HepG2 (cell line): Measurements from ENCODE around the gene FAM3D. TPM values are rescaled to one million over a fixed set of nuclear protein-coding genes. Genes with fewer than 3 reads are reported as not detected.

Source experiments
- ATAC-seq: fragments of 200-7000 bp; cut with Tn5 transposase; 3 replicates; pipeline ENCODE4 v1.9.1; 2020; ENCODE audit warnings: mild to moderate bottlenecking, moderate library complexity
- BruUV-seq: library from RNA; stranded (reverse); fragments of 400-500 nt; replicated peaks from 2 replicates; lab custom pipeline; 2021; lab: Mats Ljungman, UMichigan
- CTCF ChIA-PET: fragments of 300-600 bp; formaldehyde crosslinking; extraction: SDS; loops from one replicate; lab custom pipeline; 2021; ENCODE audit warnings: low total read pairs, inconsistent platforms, low intra/inter-chr PET ratio; lab: Yijun Ruan, JAX
- POLR2A ChIA-PET: fragments of 350-600 bp; sonication (Branson Sonifier 250); formaldehyde crosslinking; loops from one replicate; lab custom pipeline; 2020; ENCODE audit warnings: antibody characterized with exemption, inconsistent platforms; lab: Yijun Ruan, JAX
- DNase-seq: peaks from one replicate; pipeline ENCODE4 v3.0.0-alpha.2; 2015; ENCODE audit warnings: low spot score
- FAIRE-seq: peaks from 3 replicates; lab custom pipeline; 2011; peaks lifted over from hg19 to GRCh38; lab: Jason Lieb, UNC
- H2AFZ ChIP-seq: one replicate; pipeline ENCODE4 v1.6.1; 2011; ENCODE audit warnings: low read length, inconsistent platforms
- H3K27ac ChIP-seq: fragments of 300-600 bp; 3 replicates; pipeline ENCODE4 v1.8.0; 2011; ENCODE audit warnings: mixed run types, mild to moderate bottlenecking, mixed read lengths, low read length, inconsistent platforms; ENCODE audit not compliant: insufficient read depth; ENCODE audit errors: extremely low read length
- H3K27me3 ChIP-seq, 2 experiments: fragments of 200-600 bp in 1 of 2; 2 replicates in 1 of 2; 3 replicates in 1 of 2; pipeline versions ENCODE4 v1.6.0 to v1.8.0; 2011; ENCODE audit warnings: low read length in 2 of 2, mild to moderate bottlenecking in 2 of 2, moderate library complexity in 2 of 2, inconsistent platforms in 1 of 2; ENCODE audit not compliant: insufficient read depth in 2 of 2, control insufficient read depth in 1 of 2
- H3K36me3 ChIP-seq, 2 experiments: fragments of 200-600 bp in 1 of 2; replicated peaks in 1 of 2; 2 replicates in 1 of 2; 3 replicates in 1 of 2; pipeline versions ENCODE4 v1.5.1 to v1.8.0; 2011; ENCODE audit warnings: low read length in 2 of 2, inconsistent platforms in 1 of 2; ENCODE audit not compliant: insufficient read depth in 2 of 2, control insufficient read depth in 1 of 2
- H3K4me1 ChIP-seq: 2 replicates; pipeline ENCODE4 v1.5.1; 2012; ENCODE audit warnings: low read length, inconsistent platforms; ENCODE audit not compliant: insufficient read depth
- H3K4me2 ChIP-seq: 2 replicates; pipeline ENCODE4 v1.6.0; 2011; ENCODE audit warnings: low read depth, low read length, inconsistent platforms
- H3K4me3 ChIP-seq, 3 experiments: fragments of 200-600 bp in 1 of 3; sonication (generic), shearing (Covaris generic) in 1 of 3; replicated peaks in 1 of 3; 2 replicates each; pipeline ENCODE4 v1.5.1; 2011 to 2016; ENCODE audit warnings: low read length in 3 of 3, inconsistent platforms in 2 of 3, low read depth in 2 of 3, mild to moderate bottlenecking in 2 of 3, control low read depth in 1 of 3, mixed read lengths in 1 of 3; ENCODE audit not compliant: insufficient read depth in 1 of 3
- H3K79me2 ChIP-seq: one replicate; pipeline ENCODE4 v1.6.1; 2011; ENCODE audit warnings: low read length, inconsistent platforms; ENCODE audit not compliant: insufficient read depth
- H3K9ac ChIP-seq: 2 replicates; pipeline ENCODE4 v1.6.0; 2011; ENCODE audit warnings: mild to moderate bottlenecking, low read depth, low read length, inconsistent platforms; ENCODE audit not compliant: insufficient read depth
- H3K9me3 ChIP-seq: 2 replicates; pipeline ENCODE4 v1.5.1; 2012; ENCODE audit warnings: mild to moderate bottlenecking, low read length
- H4K20me1 ChIP-seq: 2 replicates; pipeline ENCODE4 v1.6.0; 2011; ENCODE audit warnings: inconsistent platforms, mild to moderate bottlenecking, low read length, moderate library complexity; ENCODE audit not compliant: insufficient read depth
- CHD4 ChIP-seq: fragments of 200-600 bp; sonication (generic); IDR thresholded peaks from 2 replicates; pipeline ENCODE4 v1.7.0; 2017; ENCODE audit warnings: mild to moderate bottlenecking, low read length, borderline replicate concordance
- MAFF ChIP-seq: IDR thresholded peaks from 2 replicates; pipeline ENCODE4 v1.6.1; 2011; ENCODE audit warnings: low read depth, low read length, improper control_type of control experiment
- NAIF1 ChIP-seq: sonication (generic); formaldehyde crosslinking; IDR thresholded peaks from 2 replicates; pipeline ENCODE4 v1.5.0; 2020; ENCODE audit warnings: mild to moderate bottlenecking, missing genetic modification reagents, borderline replicate concordance
- POLR2G ChIP-seq: fragments of 200-400 bp; formaldehyde crosslinking; IDR thresholded peaks from 2 replicates; pipeline ENCODE4 v1.6.1; 2018; ENCODE audit warnings: mild to moderate bottlenecking, low read depth, low read length, moderate library complexity
- SOX13 ChIP-seq, 3 experiments: fragments of 450-650 bp in 1 of 3; sonication (generic) in 1 of 3; formaldehyde crosslinking in 1 of 3; IDR thresholded peaks in 2 of 3; conservative IDR thresholded peaks in 1 of 3; 2 replicates each; pipeline versions ENCODE4 v1.5.0 to v1.6.1; 2016 to 2020; ENCODE audit warnings: antibody characterized with exemption in 1 of 3, mild to moderate bottlenecking in 1 of 3, missing compliant biosample characterization in 1 of 3, missing genetic modification reagents in 1 of 3, moderate library complexity in 1 of 3
- ZMAT5 ChIP-seq: sonication (generic); formaldehyde crosslinking; IDR thresholded peaks from 2 replicates; pipeline ENCODE4 v1.5.0; 2020; ENCODE audit warnings: mild to moderate bottlenecking, low read depth, missing genetic modification reagents, borderline replicate concordance
- ZNF138 ChIP-seq: sonication (generic); formaldehyde crosslinking; IDR thresholded peaks from 2 replicates; pipeline ENCODE4 v1.5.0; 2020; ENCODE audit warnings: mild to moderate bottlenecking, low read depth, missing genetic modification reagents
- ZNF597 ChIP-seq: sonication (generic); formaldehyde crosslinking; IDR thresholded peaks from 2 replicates; pipeline ENCODE4 v1.5.0; 2020; ENCODE audit warnings: missing genetic modification reagents
- ZSCAN12 ChIP-seq: sonication (generic); formaldehyde crosslinking; IDR thresholded peaks from 2 replicates; pipeline ENCODE4 v1.9.0; 2021; ENCODE audit warnings: mild to moderate bottlenecking, missing genetic modification reagents
- WGBS: methylation state at CpG from one replicate; pipeline ENCODE4 v1.1.6; 2017; ENCODE audit warnings: low lambda C conversion rate; 5-methylcytosine and 5-hydroxymethylcytosine counted together
- in situ Hi-C: cut with HindIII; loops from 2 replicates; pipeline ENCODE4 v1.10.0; 2017; ENCODE audit warnings: low pct_unique_long_range_greater_than_20kb; ENCODE audit not compliant: extremely low pct_ligation_motif_present
- intact Hi-C: fragments of 100-400 bp; cut with micrococcal nuclease; formaldehyde crosslinking; loops from one replicate; pipeline ENCODE4 v1.10.0; 2022; ENCODE audit not compliant: unreplicated experiment
- polyA plus RNA-seq, 8 experiments: library from polyadenylated mRNA; depleted of rRNA in 3 of 8; stranded (reverse) in 7 of 8; unstranded in 1 of 8; fragments of >200 nt; fragmentation: Illumina TruSeq in 4 of 8; extraction: Trizol in 4 of 8; gene quantifications; 2 replicates each; pipeline versions ENCODE4 v1.2.1 to v1.2.3, GENCODE V29; 2011 to 2016; ENCODE audit warnings: low read depth in 4 of 8, missing spikeins in 1 of 8, mixed read lengths in 1 of 8; ENCODE audit not compliant: insufficient read depth in 1 of 8
- total RNA-seq, 5 experiments: library from RNA; depleted of rRNA; stranded (reverse); fragments of >200 nt; fragmentation: Illumina TruSeq; extraction: Trizol; gene quantifications; 2 replicates each; pipeline ENCODE4 v1.2.3, GENCODE V29; 2016; ENCODE audit warnings: low read depth in 1 of 5

The FAM3D gene
- total and polyA plus RNA-seq, 2 of the 13 experiments (the other 11 are each of a cell fraction or from before 2014, with no cell fraction given), result not detected

- intact Hi-C loops, result no loop called here
- Histone ChIP-seq H3K27ac (no peak overlapping the region), H2AFZ (no peak overlapping the region), H3K4me3 (no peak overlapping the region), H3K79me2 (no peaks in the 10 kb centered on the region), H3K9me3 (no peaks in the 10 kb centered on the region), H3K4me1 (peaks cover 12% of the 10 kb centered on the region), H4K20me1 (no peaks in the 10 kb centered on the region), H3K4me2 (no peak overlapping the region), H3K27me3 (peaks cover 0 to 3% of the 10 kb centered on the region in 2 experiments; a peak in 2 of 5 replicates), H3K9ac (no peak overlapping the region), H3K36me3 (no peaks in the 10 kb centered on the region)
- 19% methylated on average over 4 of the region's 4 CpGs for WGBS
- no peak for DNase-seq
- BruUV-seq, result no TSS peak
- no peak for FAIRE-seq
- in situ Hi-C loops, result no loop called here
- CTCF ChIA-PET, result no interaction called here
- POLR2A ChIA-PET, result no interaction called here
- no peak for ATAC-seq
- TF ChIP-seq ZSCAN12 (CRISPR knock-in tag), result no peak
- TF ChIP-seq ZNF597 (CRISPR knock-in tag), result no peak
- no peak for TF ChIP-seq ZMAT5 (CRISPR knock-in tag)
- no peak for TF ChIP-seq POLR2G
- no peak for TF ChIP-seq ZNF138 (CRISPR knock-in tag)
- TF ChIP-seq SOX13 (IDR thresholded peaks at IDR 0.05), result no peak
- no peak for TF ChIP-seq SOX13 (CRISPR knock-in tag; conservative IDR thresholded peaks at IDR 0.05 in 1 of 2, IDR thresholded peaks at IDR 0.05 in 1 of 2)
- no peak for TF ChIP-seq CHD4
- no peak for TF ChIP-seq MAFF
- no peak for TF ChIP-seq NAIF1
Observed at GRCh38 chr3:58596834-58597518, 69.6 kb downstream of the FAM3D start.
